Measurements from ENCODE around the gene OR10C1.

The OR10C1 gene

DNA sequence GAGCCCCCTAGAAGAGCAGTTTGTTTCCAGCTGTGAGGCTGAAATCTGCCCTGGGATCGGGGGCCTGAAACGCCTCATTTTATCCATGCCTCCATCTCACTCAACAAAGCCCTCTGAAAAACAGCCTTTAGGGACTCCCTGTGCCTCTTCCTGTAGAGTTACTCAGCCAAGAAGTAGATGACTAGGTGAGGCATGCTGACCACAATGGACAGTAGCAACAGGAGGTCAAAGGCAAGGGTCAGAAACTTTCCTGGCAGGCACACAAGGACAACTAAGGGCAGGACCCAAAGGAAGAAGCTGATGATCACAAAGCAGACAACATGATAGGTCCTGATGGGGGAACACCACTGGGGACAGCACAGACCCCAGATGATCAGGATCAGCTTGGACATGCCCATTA, 35.9 kb downstream of the OR10C1 start:
- TF ChIP-seq, protein P1, sequence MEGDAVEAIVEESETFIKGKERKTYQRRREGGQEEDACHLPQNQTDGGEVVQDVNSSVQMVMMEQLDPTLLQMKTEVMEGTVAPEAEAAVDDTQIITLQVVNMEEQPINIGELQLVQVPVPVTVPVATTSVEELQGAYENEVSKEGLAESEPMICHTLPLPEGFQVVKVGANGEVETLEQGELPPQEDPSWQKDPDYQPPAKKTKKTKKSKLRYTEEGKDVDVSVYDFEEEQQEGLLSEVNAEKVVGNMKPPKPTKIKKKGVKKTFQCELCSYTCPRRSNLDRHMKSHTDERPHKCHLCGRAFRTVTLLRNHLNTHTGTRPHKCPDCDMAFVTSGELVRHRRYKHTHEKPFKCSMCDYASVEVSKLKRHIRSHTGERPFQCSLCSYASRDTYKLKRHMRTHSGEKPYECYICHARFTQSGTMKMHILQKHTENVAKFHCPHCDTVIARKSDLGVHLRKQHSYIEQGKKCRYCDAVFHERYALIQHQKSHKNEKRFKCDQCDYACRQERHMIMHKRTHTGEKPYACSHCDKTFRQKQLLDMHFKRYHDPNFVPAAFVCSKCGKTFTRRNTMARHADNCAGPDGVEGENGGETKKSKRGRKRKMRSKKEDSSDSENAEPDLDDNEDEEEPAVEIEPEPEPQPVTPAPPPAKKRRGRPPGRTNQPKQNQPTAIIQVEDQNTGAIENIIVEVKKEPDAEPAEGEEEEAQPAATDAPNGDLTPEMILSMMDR (IDR thresholded peaks at IDR 0.05; ENCODE audit: extremely low read depth, insufficient read depth, missing control alignments), result no peak
- in situ Hi-C loops (cut with MboI; ENCODE audit: low pct_unique_long_range_greater_than_20kb, low sequenced_read_pairs, unreplicated experiment), result no loop called here
- DNase-seq (ENCODE audit: low spot score), result no peak

DNA sequence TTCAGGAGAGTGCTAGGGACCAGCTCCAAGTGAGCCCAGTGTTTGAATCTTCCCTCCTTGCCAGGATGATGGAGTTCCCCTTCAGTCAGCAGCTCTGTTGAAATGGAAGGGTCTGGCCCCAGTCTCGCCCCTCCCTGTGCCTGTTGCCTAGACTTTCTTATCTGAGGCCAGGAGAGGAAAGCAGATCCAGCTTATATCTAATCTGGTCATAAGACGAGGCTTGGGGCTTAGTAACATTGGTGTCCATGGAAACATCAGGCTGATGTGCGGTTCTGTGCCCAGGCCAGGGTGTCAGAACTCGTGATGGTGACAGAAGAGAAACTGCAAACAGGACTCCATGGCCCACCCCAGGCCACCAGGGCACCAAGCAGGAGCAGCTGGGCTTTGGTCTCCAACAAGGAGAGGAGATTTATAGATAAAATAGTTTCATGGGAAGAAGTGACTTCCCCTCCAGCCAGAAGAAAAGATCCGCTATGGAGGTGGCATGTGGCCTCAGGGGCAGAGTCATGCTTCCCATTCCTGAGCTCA, 38.9 kb downstream of the OR10C1 start:
- TF ChIP-seq, protein P1 (IDR thresholded peaks at IDR 0.05; ENCODE audit: extremely low read depth, insufficient read depth, missing control alignments), result no peak
- no peak for DNase-seq (ENCODE audit: low spot score)
- in situ Hi-C loops (cut with MboI; ENCODE audit: low pct_unique_long_range_greater_than_20kb, low sequenced_read_pairs, unreplicated experiment), result no loop called here

DNA sequence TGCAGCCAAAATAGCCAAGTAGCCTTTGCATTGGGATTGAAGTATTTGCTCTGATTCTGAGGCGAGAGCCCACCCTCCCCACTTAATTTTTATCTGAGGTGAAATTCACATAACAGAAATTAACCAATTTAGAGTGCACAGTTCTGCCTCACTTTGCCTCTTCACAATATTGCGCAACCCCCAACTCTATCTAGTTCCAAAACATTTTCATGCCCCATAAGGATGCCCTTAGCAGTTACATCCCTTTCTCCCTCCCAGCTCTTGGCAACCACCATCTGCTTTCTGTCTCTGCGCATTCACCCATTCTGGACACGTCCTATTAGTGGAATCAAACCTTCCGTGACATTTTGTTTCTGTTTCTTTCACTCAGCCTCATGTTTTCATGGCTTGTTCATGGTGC, 39.6 kb downstream of the OR10C1 start:
- no peak for DNase-seq (ENCODE audit: low spot score)
- TF ChIP-seq, protein P1 (IDR thresholded peaks at IDR 0.05; ENCODE audit: extremely low read depth, insufficient read depth, missing control alignments), result no peak
- in situ Hi-C loops (cut with MboI; ENCODE audit: low pct_unique_long_range_greater_than_20kb, low sequenced_read_pairs, unreplicated experiment), result no loop called here

DNA sequence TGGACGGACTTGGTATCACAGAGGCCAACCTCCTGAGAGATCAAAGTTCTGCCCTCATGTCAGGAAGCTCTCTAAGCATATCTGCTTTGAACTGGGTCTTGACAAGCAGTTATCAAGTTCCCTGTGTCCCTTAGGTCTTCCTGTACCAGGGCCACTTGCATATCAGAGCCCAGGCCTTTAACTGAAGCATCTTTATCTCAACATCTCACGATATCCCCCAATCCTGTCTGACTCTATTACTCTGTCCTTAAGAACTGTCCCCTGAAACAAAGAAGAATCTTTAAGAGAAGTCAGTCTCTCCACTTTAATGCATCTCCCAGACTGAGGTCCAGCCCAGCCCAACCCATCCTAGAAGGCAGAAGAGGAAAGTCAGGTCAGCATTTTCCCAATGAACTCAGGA, 40.5 kb downstream of the OR10C1 start:
- TF ChIP-seq, protein P1 (IDR thresholded peaks at IDR 0.05; ENCODE audit: extremely low read depth, insufficient read depth, missing control alignments), result no peak
- DNase-seq (ENCODE audit: low spot score), result no peak
- in situ Hi-C loops (cut with MboI; ENCODE audit: low pct_unique_long_range_greater_than_20kb, low sequenced_read_pairs, unreplicated experiment), result no loop called here

DNA sequence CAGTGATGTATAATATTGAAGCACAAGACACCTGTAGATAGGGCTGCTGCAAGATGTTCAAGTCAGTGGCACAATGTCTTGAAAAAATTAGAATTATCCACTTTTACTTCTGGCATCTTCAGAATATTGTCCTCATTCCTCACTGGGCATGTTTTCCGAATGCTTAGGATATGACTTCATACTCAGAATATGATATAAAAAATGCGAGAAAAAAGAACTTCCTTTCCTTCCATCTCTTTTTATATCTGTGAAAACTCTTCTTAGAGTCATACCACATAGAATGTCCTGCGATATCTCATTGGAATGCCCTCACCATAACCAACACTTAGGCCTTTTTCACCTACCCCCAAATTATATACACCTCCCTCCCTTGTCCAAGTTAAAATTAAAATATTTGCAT, 44.1 kb downstream of the OR10C1 start:
- TF ChIP-seq, protein P1 (IDR thresholded peaks at IDR 0.05; ENCODE audit: extremely low read depth, insufficient read depth, missing control alignments), result no peak
- in situ Hi-C loops (cut with MboI; ENCODE audit: low pct_unique_long_range_greater_than_20kb, low sequenced_read_pairs, unreplicated experiment), result no loop called here
- no peak for DNase-seq (ENCODE audit: low spot score)

DNA sequence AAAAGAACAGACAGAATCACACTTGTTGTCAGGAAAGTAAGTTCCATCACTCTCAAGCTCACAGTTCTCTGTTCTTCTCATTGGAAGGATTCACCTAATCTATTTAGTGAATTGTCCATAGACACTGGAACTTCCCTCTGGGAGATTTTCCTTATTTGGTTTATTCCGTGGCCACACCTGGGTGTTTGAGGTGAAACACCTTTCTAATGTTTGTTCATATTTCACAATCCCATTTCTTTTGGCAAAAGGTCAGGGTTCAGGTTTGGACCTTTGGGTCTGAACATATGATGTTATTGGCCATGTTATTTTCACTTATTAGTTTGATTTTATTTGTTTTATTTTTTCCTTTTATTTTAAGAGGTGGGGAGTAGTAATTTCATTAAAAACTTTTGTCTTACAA, 44.6 kb downstream of the OR10C1 start:
- TF ChIP-seq, protein P1 (IDR thresholded peaks at IDR 0.05; ENCODE audit: extremely low read depth, insufficient read depth, missing control alignments), result no peak
- no peak for DNase-seq (ENCODE audit: low spot score)
- in situ Hi-C loops (cut with MboI; ENCODE audit: low pct_unique_long_range_greater_than_20kb, low sequenced_read_pairs, unreplicated experiment), result no loop called here

DNA sequence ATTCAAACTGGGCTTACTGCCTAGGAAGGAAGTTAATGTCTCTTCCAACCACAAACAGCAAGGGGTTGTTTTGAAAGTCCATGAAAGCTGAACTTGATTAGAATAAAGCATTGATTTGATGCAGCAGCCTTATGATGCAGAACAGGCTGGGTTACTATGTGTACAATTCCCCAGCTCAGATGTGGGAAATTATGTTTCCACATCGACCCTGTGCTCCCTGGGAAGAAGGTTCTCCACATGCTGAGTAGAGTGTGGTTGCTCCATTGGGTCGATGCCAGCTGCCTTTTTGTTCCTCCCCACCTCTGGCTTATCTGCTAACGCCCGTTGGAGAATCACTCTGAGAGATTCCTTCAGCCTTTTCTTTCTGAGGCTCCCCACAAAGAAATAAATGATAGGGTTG, 47.5 kb downstream of the OR10C1 start:
- no peak for DNase-seq (ENCODE audit: low spot score)
- TF ChIP-seq, protein P1 (IDR thresholded peaks at IDR 0.05; ENCODE audit: extremely low read depth, insufficient read depth, missing control alignments), result no peak
- in situ Hi-C loops (cut with MboI; ENCODE audit: low pct_unique_long_range_greater_than_20kb, low sequenced_read_pairs, unreplicated experiment), result no loop called here

Measured in GM13977 (cell line).